Activated naive CD4-positive, alpha-beta T cell treated with anti-CD3 and anti-CD28 coated beads, Interleukin-2, amount 50 U/mL, for 24 hours (primary cell): ENCODE data around the gene TNKS1BP1.

ENCODE experiments used
- H3K27ac Mint-ChIP-seq: one replicate; pipeline ENCODE4 v1.8.0; 2021; ENCODE audit warnings: mild to moderate bottlenecking, mixed read lengths
- H3K27me3 Mint-ChIP-seq: one replicate; pipeline ENCODE4 v1.8.0; 2021; ENCODE audit warnings: mixed read lengths
- H3K36me3 Mint-ChIP-seq: one replicate; pipeline ENCODE4 v1.8.0; 2021; ENCODE audit warnings: mixed read lengths
- H3K4me1 Mint-ChIP-seq: one replicate; pipeline ENCODE4 v1.8.0; 2021; ENCODE audit warnings: mixed read lengths
- H3K4me3 Mint-ChIP-seq: one replicate; pipeline ENCODE4 v1.8.0; 2021; ENCODE audit warnings: mild to moderate bottlenecking, mixed read lengths
- H3K9me3 Mint-ChIP-seq: one replicate; pipeline ENCODE4 v1.8.0; 2021; ENCODE audit warnings: mixed read lengths

The TNKS1BP1 gene

GRCh38 chr11:57358543-57358961 is 33.8 kb upstream of the TNKS1BP1 start:
- peaks cover 4% of the 10 kb centered on the region for H3K27me3 Mint-ChIP-seq
- no peaks in the 10 kb centered on the region for H3K9me3 Mint-ChIP-seq
- H3K36me3 Mint-ChIP-seq: no peaks in the 10 kb centered on the region
- H3K4me3 Mint-ChIP-seq: no peak overlapping the region
- H3K27ac Mint-ChIP-seq: no peak overlapping the region
- peaks cover 5% of the 10 kb centered on the region for H3K4me1 Mint-ChIP-seq

- H3K36me3 Mint-ChIP-seq: no peaks in the 10 kb centered on the region
- no peaks in the 10 kb centered on the region for H3K9me3 Mint-ChIP-seq
- peaks cover 5% of the 10 kb centered on the region for H3K4me1 Mint-ChIP-seq
- H3K27ac Mint-ChIP-seq: no peak overlapping the region
- H3K27me3 Mint-ChIP-seq: peaks cover 4% of the 10 kb centered on the region
- H3K4me3 Mint-ChIP-seq: no peak overlapping the region
These were observed 33.1 kb upstream of the TNKS1BP1 start for GRCh38 chr11:57357856-57358255.

GRCh38 chr11:57357310-57357709 is 32.6 kb upstream of the TNKS1BP1 start:
- H3K36me3 Mint-ChIP-seq: no peaks in the 10 kb centered on the region
- H3K27ac Mint-ChIP-seq: no peak overlapping the region
- H3K4me1 Mint-ChIP-seq: peaks cover 5% of the 10 kb centered on the region
- no peak overlapping the region for H3K4me3 Mint-ChIP-seq
- H3K9me3 Mint-ChIP-seq: no peaks in the 10 kb centered on the region
- peaks cover 4% of the 10 kb centered on the region for H3K27me3 Mint-ChIP-seq

GRCh38 chr11:57356268-57356667 is 31.5 kb upstream of the TNKS1BP1 start:
- H3K4me3 Mint-ChIP-seq: no peak overlapping the region
- no peak overlapping the region for H3K27ac Mint-ChIP-seq
- H3K9me3 Mint-ChIP-seq: no peaks in the 10 kb centered on the region
- H3K4me1 Mint-ChIP-seq: peaks cover 5% of the 10 kb centered on the region
- peaks cover 2% of the 10 kb centered on the region for H3K36me3 Mint-ChIP-seq
- peaks cover 6% of the 10 kb centered on the region for H3K27me3 Mint-ChIP-seq

GRCh38 chr11:57354699-57355098 is 29.9 kb upstream of the TNKS1BP1 start:
- Mint-ChIP-seq H3K4me1 (peaks cover 9% of the 10 kb centered on the region), H3K27me3 (peaks cover 6% of the 10 kb centered on the region), H3K36me3 (peaks cover 2% of the 10 kb centered on the region), H3K9me3 (no peaks in the 10 kb centered on the region), H3K4me3 (no peak overlapping the region), H3K27ac (no peak overlapping the region)

GRCh38 chr11:57353852-57354251 is 29.1 kb upstream of the TNKS1BP1 start:
- no peaks in the 10 kb centered on the region for H3K9me3 Mint-ChIP-seq

GRCh38 chr11:57353446-57353845 is 28.7 kb upstream of the TNKS1BP1 start:
- Mint-ChIP-seq H3K4me3 (no peak overlapping the region), H3K27me3 (peaks cover 6% of the 10 kb centered on the region), H3K36me3 (peaks cover 2% of the 10 kb centered on the region)

More at GRCh38 chr11:57353852-57354251, 29.1 kb upstream of the TNKS1BP1 start:
- H3K4me3 Mint-ChIP-seq: no peak overlapping the region
- H3K36me3 Mint-ChIP-seq: peaks cover 2% of the 10 kb centered on the region
- H3K27ac Mint-ChIP-seq: peak overlapping the region; percentile 41
- H3K4me1 Mint-ChIP-seq: peaks cover 9% of the 10 kb centered on the region
- H3K27me3 Mint-ChIP-seq: peaks cover 6% of the 10 kb centered on the region

GRCh38 chr11:57353036-57353435 is 28.3 kb upstream of the TNKS1BP1 start:
- peaks cover 9% of the 10 kb centered on the region for H3K4me1 Mint-ChIP-seq
- H3K36me3 Mint-ChIP-seq: peaks cover 2% of the 10 kb centered on the region
- no peak overlapping the region for H3K4me3 Mint-ChIP-seq
- H3K27ac Mint-ChIP-seq: no peak overlapping the region
- H3K27me3 Mint-ChIP-seq: peaks cover 6% of the 10 kb centered on the region
- H3K9me3 Mint-ChIP-seq: no peaks in the 10 kb centered on the region

More at GRCh38 chr11:57353446-57353845, 28.7 kb upstream of the TNKS1BP1 start:
- Mint-ChIP-seq H3K9me3 (no peaks in the 10 kb centered on the region), H3K27ac (peak overlapping the region; percentile 41), H3K4me1 (peaks cover 9% of the 10 kb centered on the region)

GRCh38 chr11:57349491-57350274 is 24.9 kb upstream of the TNKS1BP1 start:
- no peaks in the 10 kb centered on the region for H3K9me3 Mint-ChIP-seq
- H3K4me3 Mint-ChIP-seq: no peak overlapping the region
- peaks cover 5% of the 10 kb centered on the region for H3K27me3 Mint-ChIP-seq

GRCh38 chr11:57348636-57349313 is 24.0 kb upstream of the TNKS1BP1 start:
- H3K4me3 Mint-ChIP-seq: no peak overlapping the region
- peak overlapping the region; percentile 72 for H3K27ac Mint-ChIP-seq
- peaks cover 2% of the 10 kb centered on the region for H3K27me3 Mint-ChIP-seq
- peaks cover 2% of the 10 kb centered on the region for H3K36me3 Mint-ChIP-seq
- no peaks in the 10 kb centered on the region for H3K9me3 Mint-ChIP-seq
- H3K4me1 Mint-ChIP-seq: peaks cover 8% of the 10 kb centered on the region

More at GRCh38 chr11:57349491-57350274, 24.9 kb upstream of the TNKS1BP1 start:
- H3K27ac Mint-ChIP-seq: no peak overlapping the region
- peaks cover 2% of the 10 kb centered on the region for H3K36me3 Mint-ChIP-seq
- H3K4me1 Mint-ChIP-seq: peaks cover 8% of the 10 kb centered on the region

GRCh38 chr11:57348052-57348451 is 23.3 kb upstream of the TNKS1BP1 start:
- Mint-ChIP-seq H3K27me3 (peaks cover 2% of the 10 kb centered on the region), H3K9me3 (no peaks in the 10 kb centered on the region), H3K4me3 (no peak overlapping the region), H3K27ac (no peak overlapping the region), H3K36me3 (peaks cover 2% of the 10 kb centered on the region), H3K4me1 (peaks cover 8% of the 10 kb centered on the region)

GRCh38 chr11:57347336-57347735 is 22.6 kb upstream of the TNKS1BP1 start:
- Mint-ChIP-seq H3K9me3 (no peaks in the 10 kb centered on the region), H3K36me3 (peaks cover 2% of the 10 kb centered on the region), H3K4me1 (peaks cover 8% of the 10 kb centered on the region), H3K27me3 (peaks cover 2% of the 10 kb centered on the region), H3K27ac (no peak overlapping the region), H3K4me3 (no peak overlapping the region)

- Mint-ChIP-seq H3K9me3 (no peaks in the 10 kb centered on the region), H3K27ac (peak overlapping the region; percentile 72), H3K4me3 (no peak overlapping the region), H3K4me1 (peaks cover 8% of the 10 kb centered on the region), H3K36me3 (no peaks in the 10 kb centered on the region), H3K27me3 (no peaks in the 10 kb centered on the region)
These were observed 20.9 kb upstream of the TNKS1BP1 start for GRCh38 chr11:57345555-57346211.

- Mint-ChIP-seq H3K36me3 (no peaks in the 10 kb centered on the region), H3K4me3 (no peak overlapping the region), H3K27me3 (no peaks in the 10 kb centered on the region), H3K9me3 (no peaks in the 10 kb centered on the region), H3K27ac (no peak overlapping the region), H3K4me1 (peaks cover 4% of the 10 kb centered on the region)
These were observed 20.1 kb upstream of the TNKS1BP1 start for GRCh38 chr11:57344826-57345225.

- Mint-ChIP-seq H3K4me3 (no peak overlapping the region), H3K4me1 (peaks cover 3% of the 10 kb centered on the region), H3K27ac (no peak overlapping the region), H3K9me3 (no peaks in the 10 kb centered on the region), H3K36me3 (no peaks in the 10 kb centered on the region), H3K27me3 (no peaks in the 10 kb centered on the region)
These were observed 19.1 kb upstream of the TNKS1BP1 start for GRCh38 chr11:57343825-57344224.

- no peaks in the 10 kb centered on the region for H3K9me3 Mint-ChIP-seq
- H3K36me3 Mint-ChIP-seq: no peaks in the 10 kb centered on the region
- H3K4me1 Mint-ChIP-seq: peaks cover 3% of the 10 kb centered on the region
- H3K4me3 Mint-ChIP-seq: no peak overlapping the region
- H3K27me3 Mint-ChIP-seq: no peaks in the 10 kb centered on the region
- no peak overlapping the region for H3K27ac Mint-ChIP-seq
These were observed 17.9 kb upstream of the TNKS1BP1 start for GRCh38 chr11:57342702-57343101.
